Testis (tissue), 3 donors: Measurements from ENCODE around the gene ADAMTS7. TPM values are rescaled to one million over a fixed set of nuclear protein-coding genes. Genes with fewer than 3 reads are reported as not detected.
"Not testable (repeated sequence)": the region's sequence is repeated elsewhere in the genome, so short reads cannot be mapped to it uniquely, and the experiment has no call there.

ENCODE experiments used
- DNase-seq: peaks from one replicate; pipeline ENCODE4 v3.0.0-alpha.2; 2019
- H3K27ac ChIP-seq, 2 donors: fragments of 200-600 bp; sonication (generic); one replicate each; pipeline ENCODE4 v1.5.1; 2019
- H3K27me3 ChIP-seq: fragments of 200-600 bp; sonication (generic); one replicate; pipeline ENCODE4 v1.5.1; 2019
- H3K36me3 ChIP-seq: fragments of 200-600 bp; sonication (generic); one replicate; pipeline ENCODE4 v1.5.1; 2017; ENCODE audit warnings: low read depth; ENCODE audit errors: missing control alignments
- H3K4me1 ChIP-seq: fragments of 200-600 bp; sonication (generic); one replicate; pipeline ENCODE4 v1.5.1; 2019
- H3K4me3 ChIP-seq, 2 donors: fragments of 200-600 bp; sonication (generic); one replicate each; pipeline ENCODE4 v1.5.1; 2017 to 2019
- H3K9me3 ChIP-seq: fragments of 200-600 bp; sonication (generic); one replicate; pipeline ENCODE4 v1.5.1; 2017
- POLR2A ChIP-seq: fragments of 450-650 bp; IDR thresholded peaks from one replicate; pipeline ENCODE4 v1.6.1; 2017; ENCODE audit warnings: antibody characterized with exemption, mild to moderate bottlenecking, moderate library complexity
- WGBS, 2 donors: methylation state at CpG; one replicate each; pipeline ENCODE4 v1.1.5; 2018; 5-methylcytosine and 5-hydroxymethylcytosine counted together
- intact Hi-C: fragments of 100-400 bp; cut with DNase I; formaldehyde crosslinking; loops from one replicate; pipeline ENCODE4 v1.15.1; 2023; ENCODE audit warnings: low total_unique reads
- polyA plus RNA-seq: library from polyadenylated mRNA; stranded (reverse); fragments of 350-450 nt; fragmentation: Illumina TruSeq; extraction: RNeasy Lipid Tissue Mini Kit (QIAGEN cat#74804); gene quantifications from one replicate; pipeline ENCODE4 v1.2.3, GENCODE V29; 2014; ENCODE audit warnings: low read depth, low replicate concordance; ENCODE audit not compliant: insufficient read depth
- total RNA-seq, 2 donors: library from RNA; depleted of rRNA; stranded (reverse); fragments of >200 nt; gene quantifications; one replicate each; pipeline ENCODE4 v1.2.3, GENCODE V29; 2016
- TF ChIP-seq, protein P1 (sequence below), 3 experiments: fragments of 450-650 bp in 2 of 3; fragments of 200-600 bp in 1 of 3; sonication (generic) in 1 of 3; IDR thresholded peaks; one replicate each; pipeline ENCODE4 v1.5.1; 2016 to 2019; ENCODE audit warnings: antibody characterized with exemption in 3 of 3, mild to moderate bottlenecking in 2 of 3, moderate library complexity in 1 of 3

ADAMTS7 gene
- total and polyA plus RNA-seq, 3 donors from 2014 or later: 5.7 to 11.9 (median 11.6) TPM

- intact Hi-C loops: no loop called here
- Histone ChIP-seq H3K4me3 (no peak overlapping the region), H3K27me3 (no peaks in the 10 kb centered on the region), H3K36me3 (no peaks in the 10 kb centered on the region), H3K9me3 (no peaks in the 10 kb centered on the region), H3K4me1 (no peaks in the 10 kb centered on the region), H3K27ac (no peak overlapping the region)
- TF ChIP-seq, protein P1, sequence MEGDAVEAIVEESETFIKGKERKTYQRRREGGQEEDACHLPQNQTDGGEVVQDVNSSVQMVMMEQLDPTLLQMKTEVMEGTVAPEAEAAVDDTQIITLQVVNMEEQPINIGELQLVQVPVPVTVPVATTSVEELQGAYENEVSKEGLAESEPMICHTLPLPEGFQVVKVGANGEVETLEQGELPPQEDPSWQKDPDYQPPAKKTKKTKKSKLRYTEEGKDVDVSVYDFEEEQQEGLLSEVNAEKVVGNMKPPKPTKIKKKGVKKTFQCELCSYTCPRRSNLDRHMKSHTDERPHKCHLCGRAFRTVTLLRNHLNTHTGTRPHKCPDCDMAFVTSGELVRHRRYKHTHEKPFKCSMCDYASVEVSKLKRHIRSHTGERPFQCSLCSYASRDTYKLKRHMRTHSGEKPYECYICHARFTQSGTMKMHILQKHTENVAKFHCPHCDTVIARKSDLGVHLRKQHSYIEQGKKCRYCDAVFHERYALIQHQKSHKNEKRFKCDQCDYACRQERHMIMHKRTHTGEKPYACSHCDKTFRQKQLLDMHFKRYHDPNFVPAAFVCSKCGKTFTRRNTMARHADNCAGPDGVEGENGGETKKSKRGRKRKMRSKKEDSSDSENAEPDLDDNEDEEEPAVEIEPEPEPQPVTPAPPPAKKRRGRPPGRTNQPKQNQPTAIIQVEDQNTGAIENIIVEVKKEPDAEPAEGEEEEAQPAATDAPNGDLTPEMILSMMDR (IDR thresholded peaks at IDR 0.05): no peak
- no peak for TF ChIP-seq POLR2A
- no peak for DNase-seq
Measured at GRCh38 chr15:78795043-78795442, 16.2 kb downstream of the ADAMTS7 start.

DNA sequence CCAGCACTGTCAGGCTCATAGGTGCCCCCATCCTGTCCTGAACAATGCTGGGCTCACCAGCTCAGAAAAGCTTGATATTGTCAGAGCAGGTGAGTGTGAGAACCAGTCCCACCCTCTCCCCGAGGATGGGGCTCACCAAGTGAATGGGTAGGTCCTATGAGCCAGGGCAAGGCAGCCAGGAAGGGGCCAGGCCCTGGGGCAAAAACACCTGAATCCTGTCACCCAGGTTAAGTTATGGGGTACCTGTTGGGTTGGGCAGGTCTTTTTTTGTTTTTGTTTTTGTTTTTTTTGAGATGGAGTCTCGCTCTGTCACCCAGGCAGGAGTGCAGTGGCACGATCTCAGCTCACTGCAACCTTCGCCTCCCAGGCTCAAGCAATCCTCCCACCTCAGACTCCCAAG is 16.8 kb downstream of the ADAMTS7 start:
- H3K27ac ChIP-seq, H3K4me3 ChIP-seq, H3K27me3 ChIP-seq, intact Hi-C loops, H3K4me1 ChIP-seq, H3K9me3 ChIP-seq, H3K36me3 ChIP-seq, DNase-seq: not testable (repeated sequence)
- WGBS, 2 donors: 94 to 96% methylated on average over 3 to 4 of the region's 4 CpGs

- no peaks in the 10 kb centered on the region for H3K4me1 ChIP-seq
- no peak for TF ChIP-seq POLR2A
- TF ChIP-seq, protein P1 (IDR thresholded peaks at IDR 0.05): no peak
- no peaks in the 10 kb centered on the region for H3K36me3 ChIP-seq
- 84 to 93% methylated on average over 2 to 4 of the region's 4 CpGs for WGBS, 2 donors
- H3K4me3 ChIP-seq: no peak overlapping the region
- intact Hi-C loops: no loop called here
- no peaks in the 10 kb centered on the region for H3K9me3 ChIP-seq
- no peak for DNase-seq
- H3K27ac ChIP-seq: no peak overlapping the region
- H3K27me3 ChIP-seq: no peaks in the 10 kb centered on the region
Measured at GRCh38 chr15:78791357-78791756, 19.9 kb downstream of the ADAMTS7 start.

GRCh38 chr15:78790027-78790426 is 21.2 kb downstream of the ADAMTS7 start:
- intact Hi-C loops: no loop called here
- TF ChIP-seq POLR2A: no peak
- TF ChIP-seq, protein P1 (IDR thresholded peaks at IDR 0.05): no peak
- Histone ChIP-seq H3K36me3 (no peaks in the 10 kb centered on the region), H3K27ac (no peak overlapping the region), H3K27me3 (no peaks in the 10 kb centered on the region), H3K9me3 (no peaks in the 10 kb centered on the region), H3K4me3 (no peak overlapping the region), H3K4me1 (no peaks in the 10 kb centered on the region)
- WGBS, 2 donors: 82 to 89% methylated on average over 4 of the region's 4 CpGs
- no peak for DNase-seq

- Histone ChIP-seq H3K27ac (no peak overlapping the region), H3K4me1 (no peaks in the 10 kb centered on the region), H3K9me3 (no peaks in the 10 kb centered on the region), H3K4me3 (no peak overlapping the region), H3K36me3 (no peaks in the 10 kb centered on the region), H3K27me3 (no peaks in the 10 kb centered on the region)
- no peak for TF ChIP-seq POLR2A
- TF ChIP-seq, protein P1 (IDR thresholded peaks at IDR 0.05): no peak
- intact Hi-C loops: no loop called here
- WGBS, 2 donors: 93 to 97% methylated on average over 7 to 15 of the region's 17 CpGs
- DNase-seq: no peak
Measured at GRCh38 chr15:78789615-78790014, 21.6 kb downstream of the ADAMTS7 start.
